Amygdala (tissue), 56 donors: ENCODE measurements around the gene QSOX2.

Experiments
- DNase-seq, 56 donors: peaks; one replicate each; lab custom pipeline; 2025; lab: John Stamatoyannopoulos, UW

The QSOX2 gene

GRCh38 chr9:136254381-136255165 is 9.0 kb upstream of the QSOX2 start:
- peak in 4 of 56 donors; percentile 20 to 36 (median 24) for DNase-seq

GRCh38 chr9:136253246-136254130 is 7.9 kb upstream of the QSOX2 start:
- DNase-seq, result no peak

- DNase-seq, result no peak
Observed at GRCh38 chr9:136252846-136253245, 7.2 kb upstream of the QSOX2 start.

- no peak for DNase-seq
Observed at GRCh38 chr9:136252281-136252680, 6.7 kb upstream of the QSOX2 start.

- DNase-seq, result no peak
Observed at GRCh38 chr9:136251264-136252115, 5.9 kb upstream of the QSOX2 start.

DNA sequence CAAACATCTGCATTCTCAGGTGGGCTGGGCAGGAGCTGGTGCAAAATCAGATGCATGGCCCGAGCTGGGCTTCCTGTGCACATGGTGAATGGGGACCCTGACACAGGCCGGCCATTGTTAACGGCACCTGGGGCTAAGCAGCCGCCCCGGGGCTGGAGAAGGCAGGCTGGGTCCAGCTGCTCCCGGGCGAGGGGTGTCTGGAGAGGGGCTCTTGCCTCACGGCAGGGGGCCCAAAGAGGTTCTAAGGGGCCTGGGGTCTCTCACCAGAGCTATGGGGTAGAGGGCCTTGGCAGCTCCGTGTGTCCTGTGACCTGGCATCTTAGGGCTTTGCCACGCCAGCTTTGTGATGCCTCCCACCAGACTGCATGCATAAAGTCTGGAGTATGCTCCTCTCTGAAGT is 5.1 kb upstream of the QSOX2 start:
- DNase-seq, result no peak

- no peak for DNase-seq
Observed at GRCh38 chr9:136249877-136250559, 4.4 kb upstream of the QSOX2 start.

- DNase-seq, result no peak
Observed at GRCh38 chr9:136248951-136249876, 3.6 kb upstream of the QSOX2 start.

GRCh38 chr9:136247947-136248637 is 2.5 kb upstream of the QSOX2 start:
- DNase-seq, result no peak

DNA sequence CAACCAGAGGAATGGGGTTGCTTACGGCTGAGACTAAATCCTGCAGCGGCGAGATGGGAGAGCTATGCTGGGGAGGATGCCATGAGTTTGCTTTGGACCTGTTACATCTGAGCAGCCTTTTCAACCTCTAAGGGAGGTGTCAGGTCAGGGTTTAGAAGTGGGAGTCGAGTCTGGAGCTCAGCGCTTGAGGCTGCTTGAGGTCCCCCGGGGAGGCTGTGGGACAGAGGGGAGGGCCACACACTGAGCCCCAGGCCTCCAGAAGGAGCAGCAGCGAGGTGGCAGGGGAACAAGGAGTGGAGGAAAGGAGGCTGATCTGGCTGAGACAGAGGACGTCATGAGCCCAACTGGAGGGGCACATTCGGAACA is 1.9 kb upstream of the QSOX2 start:
- DNase-seq, result no peak

GRCh38 chr9:136246849-136247550 is 1.4 kb upstream of the QSOX2 start:
- no peak for DNase-seq

- DNase-seq, result no peak
Observed at GRCh38 chr9:136244969-136245218, 718 bp downstream of the QSOX2 start.

DNA sequence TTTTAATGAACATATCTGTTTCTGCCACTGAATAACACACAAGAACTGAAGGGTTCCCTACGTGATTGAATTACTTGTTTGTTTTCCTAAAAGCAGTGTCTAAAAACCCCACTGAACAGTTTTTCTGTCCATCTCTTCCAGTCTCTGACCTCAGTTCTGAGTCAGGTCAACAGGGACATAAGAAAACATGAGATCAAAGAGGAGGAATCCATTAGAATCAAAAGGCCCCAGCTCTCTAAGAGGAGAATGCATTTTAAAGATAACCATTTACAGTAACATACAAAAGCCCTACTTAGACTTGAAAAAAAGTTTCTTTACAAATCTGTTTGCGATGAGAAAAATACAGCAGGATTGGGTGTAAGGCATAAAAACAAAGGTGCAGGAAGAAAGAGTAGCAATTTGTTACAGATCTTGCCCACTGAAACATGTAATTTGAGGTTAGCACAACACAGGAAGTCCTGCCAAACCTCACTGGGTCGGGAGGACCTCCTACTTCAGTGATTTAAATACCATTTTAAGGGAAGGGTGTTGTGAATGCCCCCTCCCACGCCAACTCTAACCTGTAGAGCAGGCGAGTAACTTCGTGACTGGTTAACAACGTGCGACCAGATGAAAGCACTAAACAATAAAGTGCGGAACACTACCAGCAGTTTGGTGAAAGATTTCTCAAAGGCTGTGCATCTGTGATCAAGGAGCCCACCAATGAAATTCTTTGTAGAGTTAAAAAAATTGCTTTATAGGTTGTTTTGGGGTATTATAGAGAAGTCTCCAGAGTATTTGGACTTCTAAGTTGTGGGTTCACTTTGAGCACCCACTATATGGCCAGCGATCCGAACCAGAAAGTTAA is 1.3 kb downstream of the QSOX2 start:
- DNase-seq, result no peak

- DNase-seq, result no peak
Observed at GRCh38 chr9:136243631-136244030, 2.0 kb downstream of the QSOX2 start.

DNA sequence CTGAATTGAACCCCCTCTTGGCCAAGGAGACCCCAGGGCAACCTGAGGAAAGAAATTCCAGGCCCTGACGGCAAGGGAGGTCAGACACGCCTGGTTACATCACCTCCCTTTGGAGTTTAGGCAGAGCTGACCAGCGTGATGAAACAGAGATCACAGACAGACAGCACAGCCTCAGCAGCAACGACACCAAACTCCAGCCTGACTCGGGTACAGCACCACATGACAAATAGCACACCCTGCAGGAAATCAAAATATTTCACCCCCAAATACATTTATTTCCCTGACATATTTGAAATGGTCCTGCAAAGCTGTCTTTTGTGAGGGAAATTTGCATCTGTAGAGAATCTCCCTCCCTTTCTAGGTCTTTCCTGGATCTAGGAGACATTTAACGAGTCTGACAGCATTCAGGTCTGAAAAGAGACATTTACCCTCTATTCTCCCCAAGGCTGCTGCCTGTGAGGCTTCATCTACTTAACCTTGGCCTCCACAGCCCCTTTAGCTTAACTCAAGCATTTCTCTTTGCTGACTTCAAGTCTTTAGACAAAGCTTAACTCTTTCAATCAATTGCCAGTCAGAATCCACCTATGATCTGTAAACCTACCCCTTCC is 2.6 kb downstream of the QSOX2 start:
- no peak for DNase-seq

GRCh38 chr9:136242248-136242647 is 3.4 kb downstream of the QSOX2 start:
- no peak for DNase-seq

GRCh38 chr9:136241542-136241941 is 4.1 kb downstream of the QSOX2 start:
- no peak for DNase-seq
